Measurements from ENCODE around the gene INPP4B.

INPP4B gene

GRCh38 chr4:142292231-142292630 is 553.9 kb downstream of the INPP4B start:
- DNase-seq (ENCODE audit: low spot score) = no peak

- no peak for DNase-seq (ENCODE audit: low spot score)
Observed at GRCh38 chr4:142291299-142292050, 554.6 kb downstream of the INPP4B start.

- DNase-seq (ENCODE audit: low spot score) = no peak
Observed at GRCh38 chr4:142287371-142287770, 558.7 kb downstream of the INPP4B start.

GRCh38 chr4:142285222-142285583 is 560.9 kb downstream of the INPP4B start:
- DNase-seq (ENCODE audit: low spot score) = no peak

GRCh38 chr4:142284402-142285221 is 561.5 kb downstream of the INPP4B start:
- no peak for DNase-seq (ENCODE audit: low spot score)

GRCh38 chr4:142282870-142283431 is 563.1 kb downstream of the INPP4B start:
- DNase-seq (ENCODE audit: low spot score) = no peak

GRCh38 chr4:142281999-142282398 is 564.1 kb downstream of the INPP4B start:
- DNase-seq (ENCODE audit: low spot score) = no peak

GRCh38 chr4:142278663-142279062 is 567.4 kb downstream of the INPP4B start:
- no peak for DNase-seq (ENCODE audit: low spot score)

GRCh38 chr4:142278171-142278570 is 567.9 kb downstream of the INPP4B start:
- DNase-seq (ENCODE audit: low spot score) = no peak

- DNase-seq (ENCODE audit: low spot score) = no peak
Observed at GRCh38 chr4:142274137-142274536, 572.0 kb downstream of the INPP4B start.

GRCh38 chr4:142272452-142272851 is 573.6 kb downstream of the INPP4B start:
- no peak for DNase-seq (ENCODE audit: low spot score)

- DNase-seq (ENCODE audit: low spot score) = no peak
Observed at GRCh38 chr4:142271832-142272231, 574.3 kb downstream of the INPP4B start.

GRCh38 chr4:142267101-142267500 is 579.0 kb downstream of the INPP4B start:
- no peak for DNase-seq (ENCODE audit: low spot score)

GRCh38 chr4:142265946-142266345 is 580.2 kb downstream of the INPP4B start:
- DNase-seq (ENCODE audit: low spot score) = no peak

- no peak for DNase-seq (ENCODE audit: low spot score)
Observed at GRCh38 chr4:142265536-142265935, 580.6 kb downstream of the INPP4B start.

GRCh38 chr4:142264961-142265360 is 581.1 kb downstream of the INPP4B start:
- DNase-seq (ENCODE audit: low spot score) = no peak

- no peak for DNase-seq (ENCODE audit: low spot score)
Observed at GRCh38 chr4:142262956-142263355, 583.1 kb downstream of the INPP4B start.

- DNase-seq (ENCODE audit: low spot score) = no peak
Observed at GRCh38 chr4:142248946-142249345, 597.2 kb downstream of the INPP4B start.

- no peak for DNase-seq (ENCODE audit: low spot score)
Observed at GRCh38 chr4:142243255-142243654, 602.8 kb downstream of the INPP4B start.

GRCh38 chr4:142242156-142242555 is 603.9 kb downstream of the INPP4B start:
- no peak for DNase-seq (ENCODE audit: low spot score)

GRCh38 chr4:142238589-142238988 is 607.5 kb downstream of the INPP4B start:
- DNase-seq (ENCODE audit: low spot score) = no peak

- DNase-seq (ENCODE audit: low spot score) = no peak
Observed at GRCh38 chr4:142236268-142236667, 609.8 kb downstream of the INPP4B start.

- DNase-seq (ENCODE audit: low spot score) = no peak
Observed at GRCh38 chr4:142231787-142232186, 614.3 kb downstream of the INPP4B start.

All from left forelimb (tissue), 1 donor.